GM19452 (cell line): ENCODE results near the gene TXNIP.

Experiments
- ATAC-seq: cut with Tn5 transposase; IDR thresholded peaks from one replicate; pipeline ENCODE4 v1.9.1; 2021; ENCODE audit not compliant: unreplicated experiment

Gene TXNIP

GRCh38 chr1:146012703-146013558, 16.6 kb upstream of the TXNIP start:
- no peak for ATAC-seq

DNA sequence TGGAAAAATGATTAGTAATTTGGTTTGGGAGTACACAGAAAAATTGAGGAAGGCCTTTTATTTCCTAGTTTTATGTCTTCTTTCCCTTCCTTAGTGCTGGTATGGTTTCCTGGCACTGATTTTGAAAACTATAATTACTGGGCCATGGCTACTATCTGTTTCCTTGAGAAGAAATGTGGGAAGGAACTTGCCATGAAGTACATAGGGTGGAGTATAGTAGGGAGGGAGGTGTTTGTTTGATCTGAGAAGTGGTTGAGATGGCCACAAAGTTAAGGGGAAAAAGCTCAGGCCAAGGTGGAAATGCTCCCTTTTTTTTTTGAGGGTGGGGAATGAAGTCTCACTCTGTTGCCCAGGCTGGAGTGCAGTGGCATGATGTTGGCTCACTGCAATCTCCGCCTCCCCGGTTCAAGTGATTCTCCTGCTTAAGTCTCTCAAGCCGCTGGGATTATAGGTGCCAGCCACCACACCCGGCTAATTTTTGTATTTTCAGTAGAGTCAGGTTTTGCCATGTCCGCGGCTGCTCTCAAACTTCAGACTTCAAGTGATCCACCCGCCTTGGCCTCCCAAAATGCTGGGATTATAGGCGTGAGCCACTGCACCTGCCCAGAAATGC, 13.9 kb upstream of the TXNIP start:
- ATAC-seq = no peak

GRCh38 chr1:146007489-146008133, 11.2 kb upstream of the TXNIP start:
- no peak for ATAC-seq

DNA sequence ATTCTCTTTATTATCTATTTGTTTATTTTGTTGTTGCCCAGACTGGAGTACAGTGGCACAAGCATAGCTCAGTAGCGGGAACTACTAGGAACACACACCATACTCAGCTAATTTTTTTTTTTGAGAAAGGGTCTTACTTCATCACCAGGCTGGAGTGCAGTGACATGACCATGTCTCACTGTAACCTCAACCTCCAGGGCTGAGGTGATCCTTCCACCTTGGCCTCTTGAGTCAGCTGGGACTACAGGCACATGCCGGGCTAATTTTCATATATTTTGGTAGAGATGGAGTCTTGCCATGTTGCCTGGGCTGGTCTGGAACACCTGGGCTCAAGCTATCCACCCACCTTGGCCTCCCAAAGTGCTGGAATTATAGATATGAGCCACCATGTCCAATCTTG, 5.3 kb upstream of the TXNIP start:
- no peak for ATAC-seq

DNA sequence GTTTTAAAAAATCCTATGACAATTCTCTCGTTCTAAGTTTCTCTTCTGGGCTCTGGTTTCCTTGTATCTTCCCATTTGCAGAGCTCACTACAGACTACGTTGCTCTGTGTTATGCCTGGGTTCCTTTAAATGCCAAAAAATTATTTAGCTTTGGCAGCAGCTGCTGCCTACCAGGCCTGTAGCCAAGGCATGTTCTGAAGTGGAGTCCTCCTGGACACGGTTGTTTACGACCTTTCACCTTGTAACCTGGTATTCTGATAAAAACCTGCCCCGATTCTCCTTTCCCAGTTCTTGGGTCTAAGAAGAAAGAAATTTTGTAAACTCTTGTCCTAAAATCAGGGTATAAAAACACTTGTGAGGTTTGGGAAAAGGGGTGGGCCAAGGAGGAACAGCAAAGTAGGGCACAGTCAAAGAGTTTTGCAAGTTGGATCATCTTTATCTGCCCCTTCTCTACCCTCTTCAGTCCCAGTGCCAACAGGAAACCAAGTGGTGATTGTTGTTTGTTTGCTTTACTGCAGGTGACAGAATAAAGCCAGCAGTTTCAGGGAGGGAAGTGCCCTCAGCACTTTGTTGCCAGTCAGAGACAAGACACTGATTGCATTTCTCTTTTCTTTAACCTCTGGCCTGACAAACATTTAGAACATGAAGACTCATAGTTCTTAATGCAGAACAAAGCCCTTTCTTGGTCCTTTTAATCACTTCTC, 3.1 kb upstream of the TXNIP start:
- ATAC-seq = no peak

DNA sequence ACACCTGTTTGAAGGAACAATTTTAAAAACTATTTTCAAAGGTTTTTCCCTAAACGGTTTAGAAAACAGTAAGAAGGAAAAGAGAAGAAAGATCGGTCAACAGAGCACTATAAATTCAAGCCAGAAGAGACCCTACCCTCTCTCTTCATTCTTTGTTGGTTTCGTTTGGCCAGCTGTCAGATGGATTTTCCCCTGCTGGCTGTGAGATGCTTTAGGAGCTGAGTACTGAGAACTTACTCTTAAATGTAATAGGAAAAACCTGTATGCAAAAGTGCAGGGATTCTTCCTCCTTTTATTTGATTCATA, 1.3 kb upstream of the TXNIP start:
- ATAC-seq = no peak

- ATAC-seq = peak; percentile 24
Observed at GRCh38 chr1:145997016-145997717, 788 bp upstream of the TXNIP start.

DNA sequence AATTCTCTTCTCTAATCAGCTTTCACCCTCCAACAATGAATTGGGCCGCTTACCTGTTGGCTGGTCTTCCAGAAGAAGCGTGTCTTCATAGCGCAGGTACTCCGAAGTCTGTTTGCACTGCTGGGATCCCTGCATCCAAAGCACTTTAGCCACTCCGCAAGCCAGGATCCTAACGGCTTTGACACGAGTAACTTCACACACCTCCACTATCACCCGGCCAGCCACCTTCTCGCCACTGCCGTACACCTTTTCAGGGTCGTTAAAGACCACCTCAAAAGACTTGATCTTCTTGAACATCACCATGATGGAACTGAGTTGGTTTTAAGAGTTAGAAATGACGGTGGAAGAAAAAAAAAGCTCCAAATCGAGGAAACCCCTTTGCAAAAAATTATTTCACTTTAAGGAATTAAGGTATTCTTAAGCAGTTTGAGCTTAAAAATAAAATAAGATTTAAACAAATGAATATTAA, 381 bp downstream of the TXNIP start:
- no peak for ATAC-seq

DNA sequence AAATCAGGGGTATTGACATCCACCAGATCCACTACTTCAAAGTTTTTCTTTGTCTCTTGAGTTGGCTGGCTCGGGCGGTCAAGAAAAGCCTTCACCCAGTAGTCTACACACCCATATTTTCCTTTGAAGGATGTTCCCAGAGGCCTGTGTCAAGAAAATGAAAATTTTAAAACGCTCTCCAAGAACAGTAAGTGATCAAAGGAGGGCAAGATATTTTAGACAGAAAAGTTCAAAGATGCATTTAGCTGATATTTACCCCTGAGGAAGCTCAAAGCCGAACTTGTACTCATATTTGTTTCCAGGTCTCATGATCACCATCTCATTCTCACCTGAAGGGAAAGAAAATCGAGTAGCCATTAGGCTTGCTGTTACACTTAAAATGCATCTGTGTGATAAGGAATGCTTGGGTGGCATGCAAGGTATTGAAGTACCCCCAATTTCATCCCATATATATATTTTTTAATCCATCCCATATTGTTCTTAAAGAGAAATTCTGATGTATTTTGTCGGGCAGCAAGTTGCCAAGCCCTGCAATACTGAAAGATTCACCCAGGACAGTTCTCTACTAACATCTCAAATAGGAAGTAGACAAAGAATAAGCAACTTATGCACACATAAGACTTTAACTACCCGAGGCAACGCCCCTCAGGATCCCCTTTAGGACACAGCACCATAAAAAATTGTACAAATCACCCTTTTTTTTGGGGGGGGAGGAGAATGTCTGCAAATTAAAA, 1.1 kb downstream of the TXNIP start:
- ATAC-seq = no peak

- ATAC-seq = no peak
Observed at GRCh38 chr1:145994391-145995120, 1.8 kb downstream of the TXNIP start.

DNA sequence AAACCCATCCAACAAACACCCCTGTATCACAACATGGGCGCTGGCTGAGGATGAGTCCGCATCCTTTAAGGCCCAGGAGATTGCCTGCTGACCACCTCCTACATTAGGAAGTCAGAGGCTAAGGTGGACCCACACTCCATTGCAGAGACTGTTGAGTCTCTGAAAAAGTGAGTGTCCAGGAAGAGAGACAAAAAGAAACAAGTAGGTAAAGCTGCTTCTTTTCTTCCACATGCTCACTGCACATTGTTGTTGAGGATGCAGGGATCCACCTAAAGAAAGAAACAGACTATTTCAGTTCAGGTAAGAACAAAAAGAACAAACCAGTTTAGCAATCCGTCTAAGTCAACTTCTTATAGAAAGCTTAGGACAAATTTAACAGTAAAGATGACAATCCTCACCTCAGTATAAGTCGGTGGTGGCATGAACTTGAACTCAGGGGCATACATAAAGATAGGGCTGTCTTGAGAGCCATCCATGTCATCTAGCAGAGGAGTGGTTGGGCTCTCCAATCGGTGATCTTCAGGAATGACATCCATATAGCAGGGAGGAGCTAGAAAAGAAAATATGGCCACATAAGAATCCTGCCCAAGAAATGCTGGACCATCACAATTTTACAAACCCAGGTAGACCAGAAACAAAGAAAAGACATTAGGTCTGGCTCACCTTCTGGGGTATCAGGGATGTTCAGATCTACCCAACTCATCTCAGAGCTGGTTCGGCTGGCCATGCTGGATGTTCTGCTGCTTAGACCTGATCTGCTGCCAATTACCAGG, 2.6 kb downstream of the TXNIP start:
- no peak for ATAC-seq

DNA sequence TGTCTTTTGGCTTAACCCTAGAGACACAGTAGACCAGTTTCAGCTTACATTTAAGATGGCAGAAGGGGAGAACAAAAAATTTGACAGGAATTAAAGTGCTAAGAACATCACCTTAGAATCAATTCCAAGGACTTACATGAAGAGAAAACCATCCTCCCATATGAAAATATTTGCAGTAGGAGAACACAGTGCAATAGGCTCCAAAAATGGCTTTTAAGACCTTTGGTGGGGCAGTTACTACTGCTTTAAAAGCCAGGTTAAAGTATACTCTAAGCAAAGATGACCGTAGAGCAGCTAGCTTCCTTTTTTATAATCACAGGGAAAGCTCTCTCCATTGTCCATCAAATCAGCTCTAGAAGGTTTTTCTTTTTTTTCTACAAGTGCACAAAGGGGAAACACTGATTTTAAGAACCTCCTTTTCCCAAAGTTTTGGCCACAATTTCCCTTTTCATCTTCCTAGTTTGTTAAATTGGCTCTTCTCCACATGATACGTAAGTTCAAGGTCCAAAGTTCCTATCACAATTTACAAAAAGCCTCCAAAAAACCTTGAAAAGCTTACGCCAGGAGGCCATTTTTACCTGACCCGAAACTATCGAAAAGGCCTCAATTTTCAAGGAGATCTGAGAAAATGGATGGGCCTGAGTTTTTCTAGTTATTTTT, 3.3 kb downstream of the TXNIP start:
- no peak for ATAC-seq

DNA sequence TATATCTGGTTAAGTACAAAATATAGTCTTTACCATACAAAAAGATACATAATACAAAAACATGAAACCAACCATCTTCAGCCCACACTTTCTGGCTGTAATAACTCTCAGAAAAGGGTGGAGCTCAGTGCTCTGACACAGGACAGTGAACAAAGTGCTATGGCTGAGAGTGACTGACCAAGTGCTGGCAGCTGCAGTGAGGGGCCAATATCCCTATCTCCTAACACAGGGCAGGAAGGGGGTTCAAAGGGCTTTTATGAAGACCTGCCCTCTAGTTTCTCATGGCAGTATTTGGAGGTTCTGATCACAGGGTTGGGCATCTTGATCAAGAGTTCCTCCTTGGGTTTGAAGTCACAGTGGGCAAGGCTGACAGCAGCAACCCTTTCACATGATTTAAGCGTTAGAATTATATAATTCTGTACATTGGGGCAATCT, 3.9 kb downstream of the TXNIP start:
- ATAC-seq = no peak

- no peak for ATAC-seq
Observed at GRCh38 chr1:145991735-145992412, 4.5 kb downstream of the TXNIP start.

- ATAC-seq = no peak
Observed at GRCh38 chr1:145990249-145990855, 6.0 kb downstream of the TXNIP start.

DNA sequence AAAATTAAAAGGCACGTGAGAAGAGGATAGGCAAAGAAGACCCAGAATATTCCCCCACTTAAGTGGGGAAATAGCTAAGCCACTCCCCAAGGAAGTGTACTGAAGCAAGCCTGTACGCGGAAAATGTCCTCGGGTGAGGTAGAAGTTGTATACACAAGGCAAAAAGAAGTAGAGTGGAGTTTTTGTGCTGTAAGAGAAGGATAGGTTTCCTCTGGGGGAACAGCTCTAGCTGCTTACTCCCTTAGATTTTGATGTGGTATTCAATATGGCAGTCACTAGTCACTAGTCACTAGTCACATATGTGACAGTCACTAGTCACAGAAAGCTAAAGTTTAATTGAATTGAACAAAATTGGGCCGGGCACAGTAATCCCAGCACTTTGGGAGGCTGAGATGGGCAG, 7.6 kb downstream of the TXNIP start:
- ATAC-seq = no peak

GRCh38 chr1:145987926-145988325, 8.5 kb downstream of the TXNIP start:
- ATAC-seq = no peak
